Natural killer cell treated with Interleukin-12 subunit alpha and Interleukin-12 subunit beta and Interleukin-15 and Interleukin-18, amount 100 ng/mL, for 72 hours (primary cell): ENCODE measurements around the gene GRIN2A. TPM values are rescaled to one million over a fixed set of nuclear protein-coding genes. Genes with fewer than 3 reads are reported as not detected.

ENCODE experiments used
- ATAC-seq, 2 donors: fragments of 150-1000 bp; cut with Tn5 transposase in 1 of 2; sonication (Bioruptor Pico), chemical (Tn5 transposase) in 1 of 2; 2 replicates each; pipeline ENCODE4 v1.10.0; 2021
- DNase-seq: peaks from one replicate; pipeline ENCODE4 v3.0.0; 2022; ENCODE audit warnings: low spot score
- H3K27ac Mint-ChIP-seq, 2 donors: 1 replicate in 1 of 2; 2 replicates in 1 of 2; pipeline ENCODE4 v1.8.0; 2022; ENCODE audit warnings: mixed read lengths in 2 of 2, mild to moderate bottlenecking in 1 of 2, moderate library complexity in 1 of 2
- H3K27me3 Mint-ChIP-seq, 2 donors: 1 replicate in 1 of 2; 2 replicates in 1 of 2; pipeline ENCODE4 v1.8.0; 2022; ENCODE audit warnings: mixed read lengths in 2 of 2
- H3K36me3 Mint-ChIP-seq: one replicate; pipeline ENCODE4 v1.8.0; 2022; ENCODE audit warnings: mixed read lengths
- H3K4me1 Mint-ChIP-seq, 2 donors: 1 replicate in 1 of 2; 2 replicates in 1 of 2; pipeline ENCODE4 v1.8.0; 2022; ENCODE audit warnings: low read depth in 2 of 2, mixed read lengths in 2 of 2, mild to moderate bottlenecking in 1 of 2
- H3K4me3 Mint-ChIP-seq: one replicate; pipeline ENCODE4 v1.8.0; 2022; ENCODE audit warnings: mixed read lengths
- H3K9me3 Mint-ChIP-seq: 2 replicates; pipeline ENCODE4 v1.8.0; 2022; ENCODE audit warnings: mixed read lengths
- total RNA-seq, 2 donors: library from RNA; stranded (reverse); gene quantifications; one replicate each; pipeline ENCODE4 v1.2.3, GENCODE V29; 2022

Gene GRIN2A
- total RNA-seq, 2 donors from 2014 or later: not detected

- Mint-ChIP-seq H3K27ac (no peak overlapping the region), H3K9me3 (no peaks in the 10 kb centered on the region), H3K27me3 (peaks cover 0 to 6% of the 10 kb centered on the region in 2 donors), H3K4me3 (no peak overlapping the region), H3K4me1 (no peaks in the 10 kb centered on the region), H3K36me3 (no peaks in the 10 kb centered on the region)
- DNase-seq (no peak), ATAC-seq (no peak)
Measured at GRCh38 chr16:10083301-10083700, 98.9 kb downstream of the GRIN2A start.

GRCh38 chr16:10081201-10081940 is 100.9 kb downstream of the GRIN2A start:
- no peak overlapping the region for H3K4me3 Mint-ChIP-seq
- no peak for ATAC-seq

GRCh38 chr16:10080051-10080772 is 102.0 kb downstream of the GRIN2A start:
- no peaks in the 10 kb centered on the region for H3K4me1 Mint-ChIP-seq
- H3K27ac Mint-ChIP-seq: no peak overlapping the region
- no peaks in the 10 kb centered on the region for H3K36me3 Mint-ChIP-seq
- H3K9me3 Mint-ChIP-seq: no peaks in the 10 kb centered on the region
- ATAC-seq: no peak
- H3K4me3 Mint-ChIP-seq: no peak overlapping the region
- no peak for DNase-seq
- peaks cover 0 to 6% of the 10 kb centered on the region in 2 donors for H3K27me3 Mint-ChIP-seq

More at GRCh38 chr16:10081201-10081940, 100.9 kb downstream of the GRIN2A start:
- no peak overlapping the region for H3K27ac Mint-ChIP-seq
- no peaks in the 10 kb centered on the region for H3K9me3 Mint-ChIP-seq
- H3K36me3 Mint-ChIP-seq: no peaks in the 10 kb centered on the region
- H3K27me3 Mint-ChIP-seq: peaks cover 0 to 6% of the 10 kb centered on the region in 2 donors
- H3K4me1 Mint-ChIP-seq: no peaks in the 10 kb centered on the region
- no peak for DNase-seq

GRCh38 chr16:10078541-10078949 is 103.7 kb downstream of the GRIN2A start:
- no peak for ATAC-seq
- no peak overlapping the region for H3K4me3 Mint-ChIP-seq

GRCh38 chr16:10077861-10078260 is 104.4 kb downstream of the GRIN2A start:
- no peak for DNase-seq
- no peaks in the 10 kb centered on the region for H3K36me3 Mint-ChIP-seq
- H3K4me1 Mint-ChIP-seq: no peaks in the 10 kb centered on the region
- H3K27ac Mint-ChIP-seq: no peak overlapping the region
- no peak for ATAC-seq
- peaks cover 0 to 3% of the 10 kb centered on the region in 2 donors for H3K27me3 Mint-ChIP-seq
- H3K4me3 Mint-ChIP-seq: no peak overlapping the region
- no peaks in the 10 kb centered on the region for H3K9me3 Mint-ChIP-seq

More at GRCh38 chr16:10078541-10078949, 103.7 kb downstream of the GRIN2A start:
- no peaks in the 10 kb centered on the region for H3K36me3 Mint-ChIP-seq
- peaks cover 0 to 3% of the 10 kb centered on the region in 2 donors for H3K27me3 Mint-ChIP-seq
- no peaks in the 10 kb centered on the region for H3K9me3 Mint-ChIP-seq
- H3K27ac Mint-ChIP-seq: no peak overlapping the region
- no peak for DNase-seq
- H3K4me1 Mint-ChIP-seq: no peaks in the 10 kb centered on the region

GRCh38 chr16:10076037-10076436 is 106.2 kb downstream of the GRIN2A start:
- peaks cover 0 to 3% of the 10 kb centered on the region in 2 donors for H3K27me3 Mint-ChIP-seq
- H3K4me3 Mint-ChIP-seq: no peak overlapping the region
- H3K9me3 Mint-ChIP-seq: no peaks in the 10 kb centered on the region
- no peak for DNase-seq
- H3K27ac Mint-ChIP-seq: no peak overlapping the region
- ATAC-seq: no peak
- no peaks in the 10 kb centered on the region for H3K4me1 Mint-ChIP-seq
- no peaks in the 10 kb centered on the region for H3K36me3 Mint-ChIP-seq

GRCh38 chr16:10070591-10070990 is 111.6 kb downstream of the GRIN2A start:
- ATAC-seq (no peak), DNase-seq (no peak)
- H3K27me3 Mint-ChIP-seq: peaks cover 3 to 20% of the 10 kb centered on the region in 2 donors
- H3K4me3 Mint-ChIP-seq: no peak overlapping the region
- no peaks in the 10 kb centered on the region for H3K9me3 Mint-ChIP-seq
- H3K4me1 Mint-ChIP-seq: no peaks in the 10 kb centered on the region
- no peaks in the 10 kb centered on the region for H3K36me3 Mint-ChIP-seq
- no peak overlapping the region for H3K27ac Mint-ChIP-seq

GRCh38 chr16:10069374-10069773 is 112.9 kb downstream of the GRIN2A start:
- Mint-ChIP-seq H3K36me3 (no peaks in the 10 kb centered on the region), H3K4me3 (no peak overlapping the region), H3K27ac (no peak overlapping the region), H3K27me3 (peaks cover 3 to 20% of the 10 kb centered on the region in 2 donors), H3K9me3 (no peaks in the 10 kb centered on the region), H3K4me1 (no peaks in the 10 kb centered on the region)
- DNase-seq (no peak), ATAC-seq (peak; percentile 33 to 41)

- Mint-ChIP-seq H3K27me3 (peaks cover 3 to 20% of the 10 kb centered on the region in 2 donors), H3K4me3 (no peak overlapping the region), H3K27ac (no peak overlapping the region), H3K4me1 (no peaks in the 10 kb centered on the region), H3K9me3 (no peaks in the 10 kb centered on the region), H3K36me3 (no peaks in the 10 kb centered on the region)
- ATAC-seq (no peak), DNase-seq (no peak)
Measured at GRCh38 chr16:10067835-10068234, 114.4 kb downstream of the GRIN2A start.

- H3K4me1 Mint-ChIP-seq: no peaks in the 10 kb centered on the region
- DNase-seq (no peak), ATAC-seq (no peak)
- peaks cover 3 to 20% of the 10 kb centered on the region in 2 donors for H3K27me3 Mint-ChIP-seq
- H3K36me3 Mint-ChIP-seq: no peaks in the 10 kb centered on the region
- no peak overlapping the region for H3K4me3 Mint-ChIP-seq
- no peaks in the 10 kb centered on the region for H3K9me3 Mint-ChIP-seq
- H3K27ac Mint-ChIP-seq: no peak overlapping the region
Measured at GRCh38 chr16:10067406-10067805, 114.8 kb downstream of the GRIN2A start.

- Mint-ChIP-seq H3K36me3 (no peaks in the 10 kb centered on the region), H3K4me3 (no peak overlapping the region), H3K27ac (no peak overlapping the region), H3K4me1 (no peaks in the 10 kb centered on the region), H3K9me3 (no peaks in the 10 kb centered on the region), H3K27me3 (peaks cover 3 to 20% of the 10 kb centered on the region in 2 donors)
- DNase-seq: no peak
- ATAC-seq: no peak
Measured at GRCh38 chr16:10065019-10065418, 117.2 kb downstream of the GRIN2A start.

- no peak for DNase-seq
- no peak overlapping the region for H3K27ac Mint-ChIP-seq
- H3K4me1 Mint-ChIP-seq: no peaks in the 10 kb centered on the region
- no peak overlapping the region for H3K4me3 Mint-ChIP-seq
- no peak for ATAC-seq
- no peaks in the 10 kb centered on the region for H3K9me3 Mint-ChIP-seq
- H3K27me3 Mint-ChIP-seq: peaks cover 5 to 6% of the 10 kb centered on the region in 2 donors
- no peaks in the 10 kb centered on the region for H3K36me3 Mint-ChIP-seq
Measured at GRCh38 chr16:10048850-10049249, 133.4 kb downstream of the GRIN2A start.

- ATAC-seq (no peak), DNase-seq (no peak)
- Mint-ChIP-seq H3K9me3 (no peaks in the 10 kb centered on the region), H3K36me3 (no peaks in the 10 kb centered on the region), H3K4me1 (no peaks in the 10 kb centered on the region), H3K27me3 (peaks cover 2 to 6% of the 10 kb centered on the region in 2 donors), H3K4me3 (no peak overlapping the region), H3K27ac (no peak overlapping the region)
Measured at GRCh38 chr16:10045947-10046346, 136.3 kb downstream of the GRIN2A start.

- Mint-ChIP-seq H3K4me3 (no peak overlapping the region), H3K36me3 (no peaks in the 10 kb centered on the region), H3K27me3 (peaks cover 2 to 6% of the 10 kb centered on the region in 2 donors), H3K27ac (no peak overlapping the region), H3K9me3 (no peaks in the 10 kb centered on the region), H3K4me1 (no peaks in the 10 kb centered on the region)
- no peak for DNase-seq
- no peak for ATAC-seq
Measured at GRCh38 chr16:10045291-10045775, 136.9 kb downstream of the GRIN2A start.
